ENCODE measurements around the gene CNTNAP5.

DNA sequence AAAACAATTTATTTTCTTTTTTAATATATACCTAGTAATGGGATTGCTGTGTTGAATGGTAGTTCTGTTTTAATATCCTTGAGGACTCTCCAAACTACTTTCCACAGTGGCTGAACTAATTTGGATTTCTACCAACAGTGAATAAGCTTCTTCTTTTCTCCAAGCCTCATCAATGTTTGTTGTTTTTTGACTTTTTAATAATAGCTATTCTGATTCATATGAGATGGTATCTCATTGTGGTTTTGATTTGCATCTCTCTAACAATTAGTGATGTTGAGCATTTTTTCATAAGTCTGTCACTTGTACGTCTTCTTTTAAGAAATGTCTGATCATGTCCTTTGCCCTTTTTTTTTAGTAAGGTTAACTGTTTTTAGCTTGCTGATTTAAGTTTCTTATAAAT, 863.3 kb downstream of the CNTNAP5 start:
- TF ChIP-seq, protein P1, sequence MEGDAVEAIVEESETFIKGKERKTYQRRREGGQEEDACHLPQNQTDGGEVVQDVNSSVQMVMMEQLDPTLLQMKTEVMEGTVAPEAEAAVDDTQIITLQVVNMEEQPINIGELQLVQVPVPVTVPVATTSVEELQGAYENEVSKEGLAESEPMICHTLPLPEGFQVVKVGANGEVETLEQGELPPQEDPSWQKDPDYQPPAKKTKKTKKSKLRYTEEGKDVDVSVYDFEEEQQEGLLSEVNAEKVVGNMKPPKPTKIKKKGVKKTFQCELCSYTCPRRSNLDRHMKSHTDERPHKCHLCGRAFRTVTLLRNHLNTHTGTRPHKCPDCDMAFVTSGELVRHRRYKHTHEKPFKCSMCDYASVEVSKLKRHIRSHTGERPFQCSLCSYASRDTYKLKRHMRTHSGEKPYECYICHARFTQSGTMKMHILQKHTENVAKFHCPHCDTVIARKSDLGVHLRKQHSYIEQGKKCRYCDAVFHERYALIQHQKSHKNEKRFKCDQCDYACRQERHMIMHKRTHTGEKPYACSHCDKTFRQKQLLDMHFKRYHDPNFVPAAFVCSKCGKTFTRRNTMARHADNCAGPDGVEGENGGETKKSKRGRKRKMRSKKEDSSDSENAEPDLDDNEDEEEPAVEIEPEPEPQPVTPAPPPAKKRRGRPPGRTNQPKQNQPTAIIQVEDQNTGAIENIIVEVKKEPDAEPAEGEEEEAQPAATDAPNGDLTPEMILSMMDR (IDR thresholded peaks at IDR 0.05; ENCODE audit: extremely low read depth in 1 of 2, insufficient read depth in 1 of 2, low read depth in 1 of 2, low read length in 2 of 2), result no peak
- TF ChIP-seq POLR2AphosphoS5 (IDR thresholded peaks at IDR 0.05; ENCODE audit: insufficient read depth, low read depth, low read length) (no peak), POLR2A (IDR thresholded peaks at IDR 0.05; ENCODE audit: low read depth, low read length) (no peak), FOS (IDR thresholded peaks at IDR 0.05; ENCODE audit: borderline replicate concordance, insufficient read depth, low read length) (no peak)
- TF ChIP-seq, protein P2, sequence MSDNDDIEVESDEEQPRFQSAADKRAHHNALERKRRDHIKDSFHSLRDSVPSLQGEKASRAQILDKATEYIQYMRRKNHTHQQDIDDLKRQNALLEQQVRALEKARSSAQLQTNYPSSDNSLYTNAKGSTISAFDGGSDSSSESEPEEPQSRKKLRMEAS (IDR thresholded peaks at IDR 0.05; ENCODE audit: insufficient read depth, insufficient read length), result no peak

All from endothelial cell of umbilical vein (primary cell).